SK-N-SH (cell line): ENCODE results near the gene TRIM28. TPM values are rescaled to one million over a fixed set of nuclear protein-coding genes. Genes with fewer than 3 reads are reported as not detected.

ENCODE experiments used
- CTCF ChIA-PET: fragments of 300-600, 350-600 bp; formaldehyde crosslinking; extraction: SDS; loops from one replicate; lab custom pipeline; 2021; lab: Yijun Ruan, JAX
- POLR2A ChIA-PET: fragments of 350-600 bp; sonication (Branson Sonifier 250); formaldehyde crosslinking; extraction: SDS; loops from one replicate; lab custom pipeline; 2020; ENCODE audit warnings: antibody characterized with exemption, inconsistent platforms; lab: Yijun Ruan, JAX
- DNase-seq: peaks from one replicate; pipeline ENCODE4 v3.0.0; 2012
- H2AFZ ChIP-seq: fragments of 200-600 bp; sonication (generic); 2 replicates; pipeline ENCODE4 v1.8.1; 2016; ENCODE audit warnings: antibody characterized with exemption, mild to moderate bottlenecking, low read depth
- H3F3A ChIP-seq: fragments of 200-600 bp; sonication (generic); replicated peaks from 2 replicates; pipeline ENCODE3; 2016; ENCODE audit warnings: antibody characterized with exemption, mild to moderate bottlenecking; ENCODE audit not compliant: insufficient read depth
- H3K27ac ChIP-seq, 2 experiments: fragments of 200-500 bp in 1 of 2; fragments of 200-600 bp in 1 of 2; sonication (Bioruptor generic) in 1 of 2; sonication (generic), shearing (Covaris generic) in 1 of 2; 2 replicates each; pipeline versions ENCODE4 v1.5.1 to v1.6.1; 2014 to 2016; ENCODE audit warnings: low read depth in 2 of 2, inconsistent platforms in 1 of 2, low read length in 1 of 2, mild to moderate bottlenecking in 1 of 2, mixed read lengths in 1 of 2
- H3K27me3 ChIP-seq: fragments of 200-600 bp; sonication (generic), shearing (Covaris generic); 2 replicates; pipeline ENCODE4 v1.6.1; 2016; ENCODE audit warnings: mixed run types; ENCODE audit not compliant: insufficient read depth
- H3K36me3 ChIP-seq, 2 experiments: fragments of 200-500 bp in 1 of 2; fragments of 200-600 bp in 1 of 2; sonication (Bioruptor generic) in 1 of 2; sonication (generic) in 1 of 2; replicated peaks in 1 of 2; 2 replicates each; pipeline versions ENCODE3 to v1.5.1; 2014 to 2016; ENCODE audit warnings: low read length in 1 of 2, mild to moderate bottlenecking in 1 of 2; ENCODE audit not compliant: insufficient read depth in 2 of 2, control insufficient read depth in 1 of 2
- H3K4me1 ChIP-seq, 2 experiments: fragments of 200-500 bp in 1 of 2; fragments of 200-600 bp in 1 of 2; sonication (Bioruptor generic) in 1 of 2; sonication (generic), shearing (Covaris generic) in 1 of 2; 2 replicates each; pipeline versions ENCODE4 v1.5.1 to v1.6.1; 2014 to 2016; ENCODE audit warnings: low read depth in 1 of 2, low read length in 1 of 2, mixed run types in 1 of 2; ENCODE audit not compliant: insufficient read depth in 2 of 2, control insufficient read depth in 1 of 2
- H3K4me2 ChIP-seq: fragments of 200-600 bp; sonication (generic), shearing (Covaris generic); 2 replicates; pipeline ENCODE4 v1.6.1; 2017; ENCODE audit warnings: mixed run types
- H3K4me3 ChIP-seq, 2 experiments: fragments of 200-500 bp in 1 of 2; fragments of 200-600 bp in 1 of 2; sonication (Bioruptor generic) in 1 of 2; sonication (generic), shearing (Covaris generic) in 1 of 2; 2 replicates each; pipeline versions ENCODE4 v1.5.1 to v1.8.1; 2014 to 2016; ENCODE audit warnings: low read depth in 2 of 2, inconsistent platforms in 1 of 2, low read length in 1 of 2, mild to moderate bottlenecking in 1 of 2, mixed read lengths in 1 of 2, moderate library complexity in 1 of 2
- H3K79me2 ChIP-seq: fragments of 200-600 bp; sonication (generic); 2 replicates; pipeline ENCODE4 v1.8.1; 2017; ENCODE audit warnings: mild to moderate bottlenecking; ENCODE audit not compliant: insufficient read depth
- H3K9ac ChIP-seq: fragments of 200-600 bp; sonication (generic); 2 replicates; pipeline ENCODE4 v1.6.1; 2017; ENCODE audit warnings: mixed run types
- H3K9me2 ChIP-seq: fragments of 200-600 bp; sonication (generic); 2 replicates; pipeline ENCODE4 v1.6.1; 2017; ENCODE audit warnings: mixed run types
- H3K9me3 ChIP-seq: fragments of 200-600 bp; sonication (generic); 2 replicates; pipeline ENCODE4 v1.6.1; 2017; ENCODE audit warnings: mixed run types, mild to moderate bottlenecking, moderate library complexity
- H4K20me1 ChIP-seq: fragments of 200-600 bp; sonication (generic); 2 replicates; pipeline ENCODE4 v1.6.1; 2017; ENCODE audit warnings: mild to moderate bottlenecking, mixed run types; ENCODE audit not compliant: insufficient read depth
- CHD2 ChIP-seq: fragments of 150-350 bp; IDR thresholded peaks from 2 replicates; pipeline ENCODE4 v1.6.1; 2018; ENCODE audit warnings: low read length; ENCODE audit not compliant: partially characterized antibody
- ELF1 ChIP-seq: IDR thresholded peaks from 2 replicates; pipeline ENCODE4 v1.4.0; 2012
- FOXM1 ChIP-seq: IDR thresholded peaks from 2 replicates; pipeline ENCODE4 v1.4.0; 2012; ENCODE audit warnings: low read depth, mild to moderate bottlenecking
- GATA2 ChIP-seq: sonication (generic); formaldehyde crosslinking; IDR thresholded peaks from 2 replicates; pipeline ENCODE4 v1.5.0; 2020; ENCODE audit warnings: mild to moderate bottlenecking, missing genetic modification reagents
- JUND ChIP-seq: IDR thresholded peaks from 2 replicates; pipeline ENCODE4 v1.4.0; 2012
- MXI1 ChIP-seq: IDR thresholded peaks from 2 replicates; pipeline ENCODE4 v1.6.1; 2012; ENCODE audit warnings: mild to moderate bottlenecking, low read depth, low read length, improper control_type of control experiment
- NFIC ChIP-seq: IDR thresholded peaks from 2 replicates; pipeline ENCODE4 v1.4.0; 2012; ENCODE audit warnings: borderline replicate concordance
- NRF1 ChIP-seq: IDR thresholded peaks from 2 replicates; pipeline ENCODE4 v1.6.1; 2012; ENCODE audit warnings: low read depth, mild to moderate bottlenecking, low read length
- PBX3 ChIP-seq: IDR thresholded peaks from 2 replicates; pipeline ENCODE4; 2012
- POLR2AphosphoS5 ChIP-seq: IDR thresholded peaks from 2 replicates; pipeline ENCODE4 v1.6.1; 2012; ENCODE audit warnings: low read depth, low read length
- WGBS: methylation state at CpG from one replicate; pipeline ENCODE4 v1.1.6; 2017; ENCODE audit warnings: low lambda C conversion rate; 5-methylcytosine and 5-hydroxymethylcytosine counted together
- polyA plus RNA-seq, 3 experiments: library from polyadenylated mRNA; depleted of rRNA; stranded (reverse); fragments of >200 nt; gene quantifications; 2 replicates each; pipeline ENCODE4 v1.2.3, GENCODE V29; 2012
- TF ChIP-seq, protein P1 (sequence below): fragments of 150-350 bp; IDR thresholded peaks from 2 replicates; pipeline ENCODE4 v1.6.1; 2016; ENCODE audit warnings: mild to moderate bottlenecking, low read depth, low read length
- TF ChIP-seq, protein P2 (sequence below): IDR thresholded peaks from 2 replicates; pipeline ENCODE4 v1.4.0; 2012; ENCODE audit warnings: low read depth, borderline replicate concordance

The TRIM28 gene
- polyA plus RNA-seq, 1 of the 3 experiments (the other 2 are of a cell fraction), result 594 TPM

GRCh38 chr19:58562122-58563033 is 18.5 kb downstream of the TRIM28 start:
- H3K27me3 ChIP-seq, result no peaks in the 10 kb centered on the region
- H3F3A ChIP-seq, result peaks cover 22% of the 10 kb centered on the region
- no peaks in the 10 kb centered on the region for H3K9me3 ChIP-seq
- 0 out of 2 replicates have a peak, but pooled peaks cover 5% of the 10 kb centered on the region for H4K20me1 ChIP-seq
- peak overlapping the region in 1 of 2 experiments; percentile 10; a peak in 1 of 4 replicates for H3K4me3 ChIP-seq
- H3K79me2 ChIP-seq, result peaks cover 13% of the 10 kb centered on the region
- peaks cover 3 to 12% of the 10 kb centered on the region in 2 experiments for H3K36me3 ChIP-seq
- H3K9me2 ChIP-seq, result no peaks in the 10 kb centered on the region
- ChIA-PET CTCF (interaction anchor here (0.7 to 1.5 kb wide), 3 partner anchors 17 to 167 kb away, joined by 3 to 9 read pairs (median 3); partner anchors contain the start of genes RNF225 and ZBTB45), POLR2A (interaction anchor here (1.1 to 5.7 kb wide), 6 partner anchors 8 to 43 kb away, joined by 3 to 35 read pairs (median 5); partner anchors contain the start of genes CHMP2A, TRIM28 and ZBTB45)
- DNase-seq, result peak; percentile 60
- no peak overlapping the region for H3K4me2 ChIP-seq
- no peak overlapping the region for H2AFZ ChIP-seq
- H3K27ac ChIP-seq, result peak overlapping the region in 1 of 2 experiments; percentile 78; a peak in 1 of 4 replicates
- 56% methylated on average over 32 of the region's 107 CpGs for WGBS
- peaks cover 7 to 43% of the 10 kb centered on the region in 2 experiments; a peak in 3 of 4 replicates for H3K4me1 ChIP-seq
- no peak; the same call in 1 of the 2 replicates for TF ChIP-seq JUND
- TF ChIP-seq, protein P1, sequence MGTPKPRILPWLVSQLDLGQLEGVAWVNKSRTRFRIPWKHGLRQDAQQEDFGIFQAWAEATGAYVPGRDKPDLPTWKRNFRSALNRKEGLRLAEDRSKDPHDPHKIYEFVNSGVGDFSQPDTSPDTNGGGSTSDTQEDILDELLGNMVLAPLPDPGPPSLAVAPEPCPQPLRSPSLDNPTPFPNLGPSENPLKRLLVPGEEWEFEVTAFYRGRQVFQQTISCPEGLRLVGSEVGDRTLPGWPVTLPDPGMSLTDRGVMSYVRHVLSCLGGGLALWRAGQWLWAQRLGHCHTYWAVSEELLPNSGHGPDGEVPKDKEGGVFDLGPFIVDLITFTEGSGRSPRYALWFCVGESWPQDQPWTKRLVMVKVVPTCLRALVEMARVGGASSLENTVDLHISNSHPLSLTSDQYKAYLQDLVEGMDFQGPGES, result no peak
- TF ChIP-seq GATA2, result no peak
- TF ChIP-seq FOXM1, result no peak
- TF ChIP-seq POLR2AphosphoS5, result 0 out of 2 replicates have a peak, but pooled peaks have one; percentile 2
- TF ChIP-seq MXI1, result no peak
- TF ChIP-seq CHD2, result no peak
- TF ChIP-seq, protein P2, sequence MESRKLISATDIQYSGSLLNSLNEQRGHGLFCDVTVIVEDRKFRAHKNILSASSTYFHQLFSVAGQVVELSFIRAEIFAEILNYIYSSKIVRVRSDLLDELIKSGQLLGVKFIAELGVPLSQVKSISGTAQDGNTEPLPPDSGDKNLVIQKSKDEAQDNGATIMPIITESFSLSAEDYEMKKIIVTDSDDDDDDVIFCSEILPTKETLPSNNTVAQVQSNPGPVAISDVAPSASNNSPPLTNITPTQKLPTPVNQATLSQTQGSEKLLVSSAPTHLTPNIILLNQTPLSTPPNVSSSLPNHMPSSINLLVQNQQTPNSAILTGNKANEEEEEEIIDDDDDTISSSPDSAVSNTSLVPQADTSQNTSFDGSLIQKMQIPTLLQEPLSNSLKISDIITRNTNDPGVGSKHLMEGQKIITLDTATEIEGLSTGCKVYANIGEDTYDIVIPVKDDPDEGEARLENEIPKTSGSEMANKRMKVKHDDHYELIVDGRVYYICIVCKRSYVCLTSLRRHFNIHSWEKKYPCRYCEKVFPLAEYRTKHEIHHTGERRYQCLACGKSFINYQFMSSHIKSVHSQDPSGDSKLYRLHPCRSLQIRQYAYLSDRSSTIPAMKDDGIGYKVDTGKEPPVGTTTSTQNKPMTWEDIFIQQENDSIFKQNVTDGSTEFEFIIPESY, result 0 out of 2 replicates have a peak, but pooled peaks have one; percentile 32
- no peak overlapping the region for H3K9ac ChIP-seq

GRCh38 chr19:58563034-58563573 is 19.2 kb downstream of the TRIM28 start:
- H3K36me3 ChIP-seq, result peaks cover 5 to 15% of the 10 kb centered on the region in 2 experiments
- peaks cover 6% of the 10 kb centered on the region; the same call in 1 of the 2 replicates for H3K79me2 ChIP-seq
- H3K4me2 ChIP-seq, result no peak overlapping the region
- POLR2A ChIA-PET, result interaction anchor here (1.1 to 5.7 kb wide), 5 partner anchors 9 to 44 kb away, joined by 3 to 35 read pairs (median 6); partner anchors contain the start of genes CHMP2A, MZF1, TRIM28 and ZBTB45
- peaks cover 25% of the 10 kb centered on the region for H3F3A ChIP-seq
- peak overlapping the region in 1 of 2 experiments; percentile 10; a peak in 1 of 4 replicates for H3K4me3 ChIP-seq
- no peak overlapping the region for H3K9ac ChIP-seq
- H3K9me3 ChIP-seq, result no peaks in the 10 kb centered on the region
- H2AFZ ChIP-seq, result no peak overlapping the region
- no peaks in the 10 kb centered on the region for H3K27me3 ChIP-seq
- DNase-seq, result peak; percentile 78
- H3K27ac ChIP-seq, result peak overlapping the region in 1 of 2 experiments; percentile 78; a peak in 2 of 4 replicates
- H3K4me1 ChIP-seq, result peaks cover 7 to 41% of the 10 kb centered on the region in 2 experiments; a peak in 3 of 4 replicates
- no peaks in the 10 kb centered on the region for H4K20me1 ChIP-seq
- H3K9me2 ChIP-seq, result no peaks in the 10 kb centered on the region
- 49% methylated on average over 36 of the region's 40 CpGs for WGBS
- TF ChIP-seq PBX3 (no peak), POLR2AphosphoS5 (peak; percentile 15; the same call in 1 of the 2 replicates), NRF1 (peak; percentile 33; the same call in 1 of the 2 replicates), NFIC (no peak), ELF1 (no peak)
- CTCF ChIA-PET, result interaction anchor here (1.2 to 1.5 kb wide), 2 partner anchors 17 to 44 kb away, joined by 3 to 9 read pairs; partner anchors contain the start of gene ZBTB45
